Spleen (tissue), 7 donors: ENCODE data around the gene SIK3.

Source experiments
- POLR2A ChIP-seq, 3 donors: fragments of 450-650 bp; IDR thresholded peaks; one replicate each; pipeline ENCODE4 v1.5.1; 2017; ENCODE audit warnings: antibody characterized with exemption in 3 of 3, mild to moderate bottlenecking in 1 of 3
- TF ChIP-seq, protein P1 (sequence below), 11 experiments: fragments of 200-600 bp in 7 of 11; fragments of 450-650 bp in 4 of 11; sonication (generic) in 4 of 11; IDR thresholded peaks in 8 of 11; conservative IDR thresholded peaks in 3 of 11; 1 replicate in 7 of 11; 2 replicates in 4 of 11; pipeline versions ENCODE4 v1.4.0 to v1.8.0; 2016 to 2021; ENCODE audit warnings: antibody characterized with exemption in 11 of 11, inconsistent platforms in 4 of 11, mild to moderate bottlenecking in 1 of 11
- donor health status: DM: no; HTN: no; CAD: no; lungs with moderate emphysema.
- donor health status: DM: no; HTN: no; CAD: no.
- donor health status: DM: no; HTN: no; CAD: no.

DNA sequence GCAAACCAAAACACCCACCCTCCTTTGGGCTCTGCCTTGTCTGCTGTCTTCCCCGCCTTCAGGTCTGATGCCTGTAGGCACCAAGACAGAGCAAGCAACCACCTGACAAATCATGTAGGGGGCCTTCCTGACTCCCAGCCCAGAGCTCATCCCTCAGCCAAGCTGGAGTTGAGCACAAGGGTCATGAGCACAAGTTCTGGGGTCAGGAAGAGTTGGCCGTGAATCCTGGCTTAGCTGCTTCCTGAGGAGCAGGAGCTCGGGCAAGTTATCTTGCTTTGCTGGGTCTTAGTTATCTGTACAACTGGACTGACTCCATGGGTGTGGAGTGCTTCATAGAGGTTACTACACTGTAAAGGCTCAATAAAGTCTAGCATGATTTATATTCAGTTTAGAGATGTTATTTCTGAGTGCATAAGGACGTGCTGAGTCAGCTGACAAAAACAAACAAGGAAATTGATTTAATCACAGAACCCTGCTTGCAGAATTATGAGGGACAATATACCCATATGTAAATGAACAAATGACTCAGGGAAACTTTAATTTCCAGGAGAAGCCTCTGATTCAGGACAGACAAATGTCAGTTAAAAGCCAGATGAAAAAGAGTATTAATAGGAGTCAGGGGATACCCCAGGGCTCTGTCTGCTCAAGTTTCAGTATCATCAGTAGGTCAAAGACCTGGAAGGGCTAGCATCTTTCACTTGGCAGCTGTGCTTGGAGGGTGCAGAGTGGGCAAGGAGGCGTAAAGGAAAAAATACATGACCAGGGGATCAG lies 245.8 kb downstream of the SIK3 start:
- no peak for TF ChIP-seq POLR2A (IDR thresholded peaks at IDR 0.05)
- TF ChIP-seq, protein P1, sequence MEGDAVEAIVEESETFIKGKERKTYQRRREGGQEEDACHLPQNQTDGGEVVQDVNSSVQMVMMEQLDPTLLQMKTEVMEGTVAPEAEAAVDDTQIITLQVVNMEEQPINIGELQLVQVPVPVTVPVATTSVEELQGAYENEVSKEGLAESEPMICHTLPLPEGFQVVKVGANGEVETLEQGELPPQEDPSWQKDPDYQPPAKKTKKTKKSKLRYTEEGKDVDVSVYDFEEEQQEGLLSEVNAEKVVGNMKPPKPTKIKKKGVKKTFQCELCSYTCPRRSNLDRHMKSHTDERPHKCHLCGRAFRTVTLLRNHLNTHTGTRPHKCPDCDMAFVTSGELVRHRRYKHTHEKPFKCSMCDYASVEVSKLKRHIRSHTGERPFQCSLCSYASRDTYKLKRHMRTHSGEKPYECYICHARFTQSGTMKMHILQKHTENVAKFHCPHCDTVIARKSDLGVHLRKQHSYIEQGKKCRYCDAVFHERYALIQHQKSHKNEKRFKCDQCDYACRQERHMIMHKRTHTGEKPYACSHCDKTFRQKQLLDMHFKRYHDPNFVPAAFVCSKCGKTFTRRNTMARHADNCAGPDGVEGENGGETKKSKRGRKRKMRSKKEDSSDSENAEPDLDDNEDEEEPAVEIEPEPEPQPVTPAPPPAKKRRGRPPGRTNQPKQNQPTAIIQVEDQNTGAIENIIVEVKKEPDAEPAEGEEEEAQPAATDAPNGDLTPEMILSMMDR (IDR thresholded peaks at IDR 0.05 in 8 of 11, conservative IDR thresholded peaks at IDR 0.05 in 3 of 11): no peak
